AG04449 (cell line): ENCODE results near the gene KRT4.

Experiments used
- CTCF ChIA-PET: fragments of 350-600 bp; formaldehyde crosslinking; extraction: SDS; loops from one replicate; lab custom pipeline; 2021; ENCODE audit warnings: antibody characterized with exemption; lab: Yijun Ruan, JAX
- POLR2A ChIA-PET: fragments of 400-600, 350-600 bp; formaldehyde crosslinking; extraction: SDS; loops from one replicate; lab custom pipeline; 2020; ENCODE audit warnings: antibody characterized with exemption, inconsistent platforms; lab: Yijun Ruan, JAX
- DNase-seq: peaks from one replicate; pipeline ENCODE4 v3.0.0-alpha.2; 2010; ENCODE audit warnings: low read depth, low spot score
- H3K4me3 ChIP-seq: 2 replicates; pipeline ENCODE4 v1.5.1; 2011; ENCODE audit warnings: low read depth, mild to moderate bottlenecking, control low read depth, low read length
- TF ChIP-seq, protein P1 (sequence below): IDR thresholded peaks from one replicate; pipeline ENCODE4 v1.5.1; 2011; ENCODE audit warnings: mild to moderate bottlenecking, moderate library complexity, low read length, control low read depth, inconsistent platforms; ENCODE audit not compliant: insufficient read depth; ENCODE audit errors: missing control alignments

The KRT4 gene

GRCh38 chr12:52787324-52788191, 26.4 kb downstream of the KRT4 start:
- TF ChIP-seq, protein P1, sequence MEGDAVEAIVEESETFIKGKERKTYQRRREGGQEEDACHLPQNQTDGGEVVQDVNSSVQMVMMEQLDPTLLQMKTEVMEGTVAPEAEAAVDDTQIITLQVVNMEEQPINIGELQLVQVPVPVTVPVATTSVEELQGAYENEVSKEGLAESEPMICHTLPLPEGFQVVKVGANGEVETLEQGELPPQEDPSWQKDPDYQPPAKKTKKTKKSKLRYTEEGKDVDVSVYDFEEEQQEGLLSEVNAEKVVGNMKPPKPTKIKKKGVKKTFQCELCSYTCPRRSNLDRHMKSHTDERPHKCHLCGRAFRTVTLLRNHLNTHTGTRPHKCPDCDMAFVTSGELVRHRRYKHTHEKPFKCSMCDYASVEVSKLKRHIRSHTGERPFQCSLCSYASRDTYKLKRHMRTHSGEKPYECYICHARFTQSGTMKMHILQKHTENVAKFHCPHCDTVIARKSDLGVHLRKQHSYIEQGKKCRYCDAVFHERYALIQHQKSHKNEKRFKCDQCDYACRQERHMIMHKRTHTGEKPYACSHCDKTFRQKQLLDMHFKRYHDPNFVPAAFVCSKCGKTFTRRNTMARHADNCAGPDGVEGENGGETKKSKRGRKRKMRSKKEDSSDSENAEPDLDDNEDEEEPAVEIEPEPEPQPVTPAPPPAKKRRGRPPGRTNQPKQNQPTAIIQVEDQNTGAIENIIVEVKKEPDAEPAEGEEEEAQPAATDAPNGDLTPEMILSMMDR, result no peak
- no peak for DNase-seq
- no peak overlapping the region for H3K4me3 ChIP-seq
- ChIA-PET POLR2A (no interaction called here), CTCF (no interaction called here)

DNA sequence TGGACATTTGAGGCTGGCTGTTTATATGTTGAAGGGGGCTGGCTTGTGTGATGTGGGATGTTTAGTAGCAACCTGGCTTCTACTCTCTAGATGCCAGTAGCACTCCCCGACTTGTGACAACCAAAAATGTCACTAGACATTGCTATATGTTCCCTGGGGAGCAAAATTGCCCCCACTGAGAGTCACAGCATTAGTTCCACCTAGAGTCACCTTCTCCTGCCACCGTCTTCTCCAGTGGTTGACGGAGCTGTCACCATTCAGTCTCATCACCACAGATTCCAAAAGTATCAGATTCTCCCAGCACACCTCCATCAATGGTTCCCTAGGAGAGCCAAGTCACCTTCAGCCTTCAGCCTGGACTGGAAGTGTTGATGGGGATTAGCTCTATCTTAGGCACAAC, 29.0 kb downstream of the KRT4 start:
- no peak for DNase-seq
- ChIA-PET CTCF (no interaction called here), POLR2A (no interaction called here)
- H3K4me3 ChIP-seq, result no peak overlapping the region
- TF ChIP-seq, protein P1, result no peak

DNA sequence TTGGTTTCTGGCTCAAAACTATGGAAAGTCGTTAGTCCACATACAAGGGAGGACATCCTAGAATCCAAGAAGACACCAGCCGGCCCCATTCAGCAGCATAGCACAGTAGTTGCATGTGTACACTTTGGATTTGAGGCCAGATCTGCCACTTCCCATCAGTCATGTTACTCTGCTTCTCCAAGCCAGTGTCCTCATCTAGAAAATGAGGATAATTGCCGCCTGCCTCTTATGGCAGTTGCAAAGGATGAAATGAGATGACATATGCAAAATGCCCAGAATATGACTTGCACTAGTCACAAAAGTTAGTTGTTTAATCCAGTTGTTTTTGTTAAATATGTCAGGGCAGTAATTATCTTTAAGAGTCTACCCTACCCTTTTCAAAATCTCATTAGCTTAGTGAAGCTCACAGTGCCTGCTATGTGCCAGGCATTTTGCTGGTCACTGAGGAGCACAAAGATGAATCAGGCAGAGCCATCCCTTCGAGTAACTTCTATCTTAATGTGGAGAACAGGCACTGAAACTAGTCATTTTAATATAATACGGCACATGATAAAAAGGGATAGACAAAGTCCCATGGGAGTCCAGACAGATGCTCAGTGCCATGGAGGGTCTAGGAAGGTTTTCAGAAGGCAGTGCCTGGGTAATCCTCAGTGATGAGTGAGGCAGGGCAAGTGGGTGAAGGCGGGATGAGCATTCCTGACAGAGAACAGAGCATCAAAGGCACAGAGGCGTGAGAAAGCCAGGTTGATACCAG, 30.2 kb downstream of the KRT4 start:
- H3K4me3 ChIP-seq, result no peak overlapping the region
- ChIA-PET CTCF (no interaction called here), POLR2A (no interaction called here)
- no peak for DNase-seq
- TF ChIP-seq, protein P1, result no peak

- H3K4me3 ChIP-seq, result no peak overlapping the region
- TF ChIP-seq, protein P1, result no peak
- POLR2A ChIA-PET, result no interaction called here
- no peak for DNase-seq
- CTCF ChIA-PET, result no interaction called here
These were observed 31.4 kb downstream of the KRT4 start for GRCh38 chr12:52782502-52782901.

- POLR2A ChIA-PET, result no interaction called here
- CTCF ChIA-PET, result no interaction called here
- no peak for DNase-seq
These were observed 32.4 kb downstream of the KRT4 start for GRCh38 chr12:52781399-52782082.

More at GRCh38 chr12:52781399-52782082, 32.4 kb downstream of the KRT4 start:
- H3K4me3 ChIP-seq, result no peak overlapping the region
- TF ChIP-seq, protein P1, result no peak
